DMS 273 treated with DMSO at 0.1 percent for 48 hours (cell line): ENCODE measurements around the gene CLCNKB.

Experiments
- DNase-seq: peaks from one replicate; lab custom pipeline; 2025; lab: John Stamatoyannopoulos, UW

CLCNKB gene

DNA sequence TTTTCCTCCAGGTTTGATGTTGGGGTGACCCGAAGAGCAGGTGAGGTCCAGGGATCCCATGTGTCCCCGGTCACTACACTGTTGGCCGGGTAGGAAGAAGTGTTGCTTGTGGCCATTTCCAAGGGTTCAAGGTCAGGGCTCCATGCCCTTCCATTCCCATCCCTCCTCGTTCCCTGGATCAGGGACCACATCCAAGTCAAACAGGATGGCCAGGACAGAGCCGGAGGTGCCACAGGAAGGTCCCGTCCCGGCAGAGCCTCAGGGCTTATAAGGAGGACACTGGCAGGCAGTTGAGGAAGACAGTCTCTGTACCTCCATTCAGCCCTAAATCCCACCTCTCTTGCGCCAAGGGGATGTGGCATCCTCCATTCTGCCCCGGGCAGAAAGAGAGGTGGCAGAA is 51.9 kb downstream of the CLCNKB start:
- no peak for DNase-seq

DNA sequence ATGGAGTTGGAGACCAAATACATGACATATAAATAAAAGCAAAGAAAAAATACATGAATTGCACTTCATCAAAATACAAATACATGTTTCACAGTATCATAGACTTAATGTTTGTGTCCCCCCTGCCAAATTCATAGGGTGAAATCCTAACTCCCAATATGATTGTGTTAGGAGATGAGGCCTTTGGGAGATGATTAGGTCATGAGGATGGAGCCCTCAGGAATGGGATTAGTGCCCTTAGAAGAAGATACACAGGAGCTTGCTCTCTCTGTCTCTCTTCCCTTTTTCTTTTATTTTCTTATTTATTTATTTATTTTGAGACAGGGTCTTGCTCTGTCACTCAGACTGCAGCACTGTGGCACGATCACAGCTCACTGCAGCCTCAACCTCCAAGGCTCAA is 55.8 kb downstream of the CLCNKB start:
- DNase-seq, result no peak

DNA sequence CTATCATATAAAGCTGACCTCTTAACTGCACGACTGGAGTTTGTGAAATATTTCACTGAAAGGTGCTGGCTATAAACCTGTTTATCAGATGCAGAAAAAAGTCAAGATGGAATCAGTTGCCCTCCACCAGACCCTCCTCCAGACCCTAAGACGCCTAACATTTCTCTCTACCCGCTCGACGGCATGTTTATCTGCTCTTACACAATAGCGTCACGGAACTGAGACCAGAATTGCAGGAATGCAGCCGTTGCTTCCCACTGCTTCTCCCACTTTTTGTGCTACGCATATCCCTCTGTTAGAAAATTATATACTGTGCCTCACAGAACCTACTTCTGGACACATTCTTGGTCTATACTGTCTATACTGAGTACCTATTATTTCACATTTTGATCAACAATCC is 58.0 kb downstream of the CLCNKB start:
- DNase-seq, result no peak
